GM19351 (cell line): ENCODE data around the gene PEAK3.

Experiments
- ATAC-seq: cut with Tn5 transposase; IDR thresholded peaks from one replicate; pipeline ENCODE4 v1.9.1; 2021; ENCODE audit warnings: mild to moderate bottlenecking, moderate library complexity; ENCODE audit not compliant: unreplicated experiment

The PEAK3 gene

GRCh38 chr19:2315818-2316353, 33.9 kb upstream of the PEAK3 start:
- ATAC-seq = no peak

DNA sequence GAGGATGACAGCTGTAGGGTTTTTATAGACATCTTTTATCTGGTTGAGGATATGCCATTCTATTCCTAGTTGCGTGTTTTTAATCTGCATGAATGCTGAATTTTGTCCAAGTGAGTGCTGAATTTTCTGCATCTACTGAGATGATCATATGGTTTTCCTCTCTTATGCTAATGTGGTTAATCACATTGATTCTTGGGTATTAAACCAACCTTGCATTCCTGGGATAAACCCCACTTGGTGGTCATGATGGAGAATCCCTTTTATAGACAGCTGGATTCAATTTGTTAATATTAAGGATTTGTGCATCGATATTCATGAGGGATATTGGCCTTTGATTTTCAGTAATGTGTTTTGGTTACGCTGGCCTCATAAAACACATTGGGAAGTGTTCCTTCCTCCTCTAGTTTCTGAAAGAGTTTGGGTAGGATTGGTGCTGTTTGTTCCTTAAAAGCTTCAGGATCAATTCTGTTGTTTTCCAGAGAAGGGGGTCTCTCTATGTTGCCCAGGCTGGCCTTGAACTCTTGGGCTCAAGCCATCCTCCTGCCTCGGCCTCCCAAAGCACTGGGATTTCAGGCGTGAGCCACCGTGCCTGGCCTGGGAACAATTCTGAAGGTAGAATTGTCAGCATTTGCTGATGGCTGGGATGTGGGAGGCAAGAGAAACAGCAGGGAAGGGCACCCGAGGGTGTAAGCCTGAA, 33.3 kb upstream of the PEAK3 start:
- ATAC-seq = no peak

- ATAC-seq = no peak
Measured at GRCh38 chr19:2312820-2313501, 31.0 kb upstream of the PEAK3 start.

DNA sequence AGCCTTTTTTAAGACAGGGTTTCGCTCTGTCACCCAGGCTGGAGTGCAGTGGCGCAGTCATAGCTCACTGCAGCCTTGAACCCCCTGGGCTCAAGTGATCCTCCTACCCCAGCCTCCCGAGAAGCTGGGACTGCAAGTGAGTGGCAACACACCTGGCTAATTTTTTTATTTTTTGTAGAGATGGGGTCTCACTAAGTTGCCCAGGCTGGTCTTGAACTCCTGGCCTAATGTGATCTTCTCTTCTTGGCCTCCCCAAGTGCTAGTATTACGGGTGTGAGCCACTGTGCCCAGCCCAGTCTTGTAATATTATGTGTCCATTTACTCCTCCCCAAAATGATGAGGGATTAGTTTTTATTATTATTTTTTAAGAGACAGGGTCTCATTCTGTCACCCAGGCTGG, 29.1 kb upstream of the PEAK3 start:
- ATAC-seq = no peak

- ATAC-seq = no peak
Measured at GRCh38 chr19:2309734-2310362, 27.9 kb upstream of the PEAK3 start.

DNA sequence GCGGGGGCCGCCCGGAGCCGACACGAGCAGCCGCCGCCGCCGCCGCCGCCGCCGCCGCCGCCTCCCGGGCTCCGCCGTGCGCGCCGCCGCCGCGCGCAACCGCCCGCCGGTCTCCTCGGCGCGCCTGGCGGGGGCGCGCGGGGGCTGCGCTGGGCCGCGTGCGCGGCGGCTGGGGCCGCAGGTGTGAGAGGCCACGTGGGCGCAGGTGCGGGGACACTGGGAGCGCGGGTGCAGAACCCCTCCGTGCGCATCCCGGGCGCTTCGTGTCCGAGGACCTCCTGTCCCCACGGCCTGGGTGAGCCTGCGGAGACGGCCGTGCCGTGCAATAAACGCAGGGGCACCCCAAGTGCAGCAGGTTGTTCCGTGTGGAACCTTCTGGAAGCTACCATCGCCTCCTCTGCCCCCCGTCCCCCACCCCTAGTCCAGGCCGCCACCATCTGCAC, 26.2 kb upstream of the PEAK3 start, which contains the start of gene LINGO3:
LINGO3 (minus strand) TSS at position 41 of the 443 bp plus-strand sequence. CDS start 16,378 bp downstream, outside the sequence.
- ATAC-seq = no peak

GRCh38 chr19:2307518-2308012, 25.6 kb upstream of the PEAK3 start:
- no peak for ATAC-seq

GRCh38 chr19:2306971-2307370, 25.0 kb upstream of the PEAK3 start:
- ATAC-seq = no peak

GRCh38 chr19:2306281-2306806, 24.4 kb upstream of the PEAK3 start:
- ATAC-seq = no peak

GRCh38 chr19:2305452-2306280, 23.7 kb upstream of the PEAK3 start:
- no peak for ATAC-seq

DNA sequence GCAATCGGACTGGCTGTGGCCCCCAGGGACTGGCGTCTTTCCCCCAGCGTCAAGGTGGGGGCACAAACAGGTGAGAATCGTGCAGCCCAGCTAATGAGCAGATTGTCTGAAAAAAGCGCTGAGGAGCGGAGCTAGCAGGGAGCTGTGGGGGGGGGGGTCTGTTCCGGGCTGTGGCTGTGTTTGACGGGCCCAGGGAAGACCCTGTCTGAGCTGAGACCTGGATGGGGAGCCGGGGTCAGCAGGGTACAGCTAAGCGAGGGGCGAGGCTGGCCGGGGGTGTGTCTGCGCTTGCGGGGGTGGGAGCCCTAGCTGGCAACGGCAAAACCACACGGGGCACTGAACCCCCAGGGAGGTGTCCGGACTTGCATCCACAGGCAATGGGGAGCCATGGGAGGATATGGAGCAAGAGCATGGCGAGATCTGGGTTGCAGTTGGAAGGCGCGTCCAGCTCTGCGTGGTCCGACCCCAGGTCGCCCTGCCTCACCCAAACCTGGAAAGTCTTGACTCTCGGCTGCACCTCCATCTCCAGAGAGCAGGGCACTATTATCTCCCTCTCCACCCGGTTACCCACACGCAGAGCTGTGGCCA, 21.3 kb upstream of the PEAK3 start:
- no peak for ATAC-seq

DNA sequence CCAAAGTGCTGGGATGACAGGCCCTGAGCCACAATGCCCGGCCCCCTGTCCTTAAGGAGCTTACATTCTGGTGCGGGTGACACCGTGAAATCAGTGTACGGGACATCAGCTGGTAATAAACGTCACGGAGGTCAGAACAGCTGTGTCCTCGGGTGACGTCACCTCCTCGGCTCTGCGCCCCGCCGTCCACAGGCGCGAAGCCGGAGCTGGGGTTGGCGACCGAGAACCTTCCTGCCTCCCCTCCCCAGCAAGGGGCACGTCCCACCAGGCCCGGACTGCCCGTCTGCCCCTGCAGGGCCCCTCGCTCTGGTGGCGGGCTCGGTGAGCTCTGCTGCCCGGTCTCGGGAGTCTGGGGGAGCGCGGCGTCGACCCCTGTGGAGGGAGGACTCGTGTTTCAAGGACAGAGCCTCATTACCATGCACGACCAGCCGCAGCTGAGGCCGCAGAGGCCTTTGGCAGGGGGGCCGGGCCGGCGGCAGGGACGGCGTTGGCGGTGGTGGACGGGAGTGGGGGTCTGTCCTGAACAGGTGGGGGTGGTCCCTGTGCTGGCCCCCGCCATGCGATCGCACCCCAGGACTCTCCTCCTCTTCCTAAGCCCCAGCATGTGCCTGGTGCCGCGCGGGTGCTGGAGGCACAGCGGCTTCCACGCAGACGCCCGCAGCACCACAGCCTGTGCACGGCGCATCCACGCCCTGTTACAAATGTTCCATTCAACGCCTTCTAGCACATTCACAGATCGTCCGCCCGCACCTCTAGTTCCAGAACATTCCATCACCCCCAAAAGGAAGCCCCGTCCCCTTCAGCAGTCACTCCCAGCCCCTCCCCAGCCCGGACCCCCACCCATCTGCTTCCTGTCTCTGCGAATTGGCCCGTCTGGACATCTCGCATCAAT, 20.6 kb upstream of the PEAK3 start:
- ATAC-seq = no peak

DNA sequence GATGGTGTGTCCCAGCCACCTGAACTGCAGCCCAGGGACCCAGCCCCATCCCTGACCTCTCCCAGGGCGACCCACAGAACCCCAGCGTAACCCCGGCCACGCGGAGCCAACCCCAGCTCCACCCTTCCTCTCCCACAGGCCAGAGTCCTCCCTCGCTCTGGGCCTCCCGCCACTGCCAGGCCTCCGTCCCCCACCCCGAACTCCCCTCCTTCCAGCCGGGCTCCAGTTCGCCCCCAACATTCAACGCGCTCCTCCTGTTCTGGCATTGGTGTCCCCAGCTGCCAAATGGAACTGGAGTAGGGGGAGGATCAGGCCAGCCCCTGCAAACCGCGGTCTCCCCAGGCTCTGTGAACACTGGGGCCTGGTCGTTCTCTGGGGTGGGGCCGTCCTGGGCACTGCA, 18.6 kb upstream of the PEAK3 start:
- no peak for ATAC-seq

DNA sequence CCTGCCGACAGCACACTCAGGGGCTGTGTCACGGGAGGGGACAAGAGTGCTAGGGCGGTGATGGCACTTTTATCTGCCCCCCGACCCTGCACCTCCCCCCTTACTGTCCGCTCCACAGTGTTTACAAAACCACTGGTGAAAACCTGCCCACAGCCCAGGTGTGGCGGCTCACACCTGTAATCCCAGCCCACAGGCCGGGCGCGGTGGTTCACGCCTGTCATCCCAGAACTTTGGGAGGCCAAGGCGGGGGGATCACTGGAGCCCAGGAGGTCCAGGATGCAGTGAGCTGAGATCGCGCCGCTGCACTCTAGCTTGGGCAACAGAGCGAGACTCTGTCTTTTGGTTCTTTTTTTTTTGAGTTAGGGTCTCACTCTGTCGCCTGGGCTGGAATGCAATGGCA, 14.2 kb upstream of the PEAK3 start:
- no peak for ATAC-seq

DNA sequence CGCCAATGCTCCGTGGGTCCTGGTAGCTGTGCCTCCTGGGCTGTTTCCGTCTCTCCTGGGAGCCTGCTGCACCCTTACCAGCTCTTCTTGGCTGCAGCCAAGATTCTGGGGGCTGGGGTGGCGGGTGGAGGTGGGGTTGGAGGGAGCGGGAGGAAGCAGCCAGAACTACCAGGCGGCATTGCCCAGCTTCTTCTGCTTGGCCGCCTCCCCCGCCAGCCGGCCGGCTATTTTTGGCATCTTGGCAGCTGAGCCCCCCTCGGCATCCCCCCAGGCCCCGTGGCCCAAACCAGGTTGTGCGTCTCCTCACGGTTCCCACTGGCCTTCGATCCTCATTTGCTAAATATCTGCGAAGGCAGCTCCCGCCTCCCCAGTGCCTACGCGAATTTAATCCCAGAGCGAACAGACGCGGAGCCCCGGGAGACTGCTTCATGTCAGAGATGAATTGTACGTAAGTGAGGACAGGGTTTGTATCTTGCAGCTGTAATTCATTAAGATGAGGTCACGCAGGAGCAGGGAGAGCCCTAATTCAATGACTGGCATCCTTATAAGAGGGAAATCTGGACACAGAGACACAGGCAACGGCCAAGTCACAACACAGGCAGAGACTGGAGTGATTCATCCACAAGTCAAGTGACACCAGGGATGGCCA, 12.8 kb upstream of the PEAK3 start:
- ATAC-seq = no peak

DNA sequence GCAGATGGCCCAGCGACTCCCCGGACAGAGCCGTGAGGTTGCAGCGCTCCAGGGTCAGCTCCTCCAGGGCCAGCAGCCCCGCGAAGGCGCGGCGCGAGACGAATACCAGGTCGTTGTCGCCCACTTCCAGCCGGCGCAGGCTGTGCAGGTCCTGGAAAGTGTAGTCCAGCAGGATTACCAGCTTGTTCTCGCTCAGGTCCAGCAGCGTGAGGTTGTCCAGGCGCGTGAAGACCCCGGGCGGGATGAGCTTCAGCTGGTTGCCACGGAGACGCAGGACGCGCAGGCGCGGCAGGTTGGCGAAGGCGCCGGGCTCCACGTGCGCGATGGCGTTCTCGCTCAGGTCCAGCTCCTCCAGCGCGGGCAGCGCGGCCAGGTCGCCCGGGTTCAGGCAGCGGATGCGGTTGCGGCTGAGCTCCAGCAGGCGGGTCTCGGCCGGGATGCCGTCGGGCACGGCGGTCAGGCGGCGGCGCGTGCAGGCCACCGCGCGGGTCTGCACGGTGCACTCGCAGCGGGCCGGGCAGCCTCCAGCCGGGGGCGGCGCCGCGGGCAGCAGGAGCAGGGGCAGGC, 9.3 kb upstream of the PEAK3 start:
- no peak for ATAC-seq

- ATAC-seq = no peak
Measured at GRCh38 chr19:2290441-2291184, 8.6 kb upstream of the PEAK3 start.
